HT-29 (cell line): ENCODE results near the gene PRR23C. TPM values are rescaled to one million over a fixed set of nuclear protein-coding genes. Genes with fewer than 3 reads are reported as not detected.

Source experiments
- DNase-seq: peaks from one replicate; pipeline ENCODE4 v3.0.0-alpha.2; 2015; ENCODE audit warnings: low spot score
- total RNA-seq: library from RNA; depleted of rRNA; stranded (reverse); fragments of >200 nt; shearing (Covaris generic); gene quantifications from 2 replicates; pipeline ENCODE4 v1.2.3, GENCODE V29; 2014; rRNA removed

The PRR23C gene
- total RNA-seq, 1 experiment from 2014 or later = not detected

GRCh38 chr3:139005356-139005993 lies 39.2 kb downstream of the PRR23C start:
- no peak for DNase-seq

DNA sequence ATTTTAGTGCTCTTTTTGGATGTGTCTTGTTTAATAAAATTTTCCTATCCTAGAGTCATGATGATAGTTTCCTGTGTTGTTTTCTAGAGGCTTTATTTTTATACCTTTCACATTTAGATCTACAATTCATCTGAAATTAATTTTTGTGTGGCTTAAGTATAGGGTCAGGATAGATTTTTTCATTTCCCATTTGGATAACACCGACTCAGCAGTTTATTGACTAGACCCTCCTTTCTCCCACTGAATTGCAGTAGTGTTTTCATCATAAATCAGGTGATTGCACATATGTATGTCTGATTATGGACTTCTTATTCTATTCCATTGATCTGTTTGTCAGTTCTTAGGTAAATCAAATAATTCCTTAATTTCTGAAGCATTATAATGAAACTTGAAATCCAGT lies 49.0 kb downstream of the PRR23C start:
- DNase-seq = no peak

Other genes starting within 250 kb of the PRR23C start
- gene PIK3CB, start 210.0 kb downstream of the PRR23C start, total RNA-seq = 8.6 and 10.3 TPM in 2 replicates
- gene FOXL2, start 97.8 kb downstream of the PRR23C start, total RNA-seq = not detected in 2 replicates
- not detected in 2 replicates for gene FOXL2NB, start 97.7 kb downstream of the PRR23C start, total RNA-seq
- gene PRR23A, start 38.6 kb downstream of the PRR23C start, total RNA-seq = not detected in 2 replicates
- gene PRR23B, start 24.0 kb downstream of the PRR23C start, total RNA-seq = not detected in 2 replicates